K562 (cell line): ENCODE data around the gene AGFG2. TPM values are rescaled to one million over a fixed set of nuclear protein-coding genes. Genes with fewer than 3 reads are reported as not detected.

Experiments used
- ATAC-seq: fragments of 200-7000 bp; cut with Tn5 transposase; 3 replicates; pipeline ENCODE4 v1.9.1; 2020; ENCODE audit warnings: moderate library complexity
- BruUV-seq: library from RNA; stranded (reverse); fragments of 400-500 nt; replicated peaks from 2 replicates; lab custom pipeline; 2021; lab: Mats Ljungman, UMichigan
- CTCF ChIA-PET: fragments of 300-600 bp; formaldehyde crosslinking; extraction: SDS; loops from one replicate; lab custom pipeline; 2021; ENCODE audit warnings: low intra/inter-chr PET ratio; lab: Yijun Ruan, JAX
- POLR2A ChIA-PET: fragments of 300-600, 350-650 bp; sonication (Branson Sonifier 250); formaldehyde crosslinking; extraction: SDS; loops from one replicate; lab custom pipeline; 2021; ENCODE audit warnings: antibody characterized with exemption, inconsistent platforms; lab: Yijun Ruan, JAX
- DNase-seq, 4 experiments: peaks; one replicate each; pipeline versions ENCODE4 v3.0.0 to v3.0.0-alpha.2; 2011 to 2018; ENCODE audit warnings: low spot score in 3 of 4, mixed read lengths in 3 of 4; ENCODE audit errors: extremely low read depth in 1 of 4
- FAIRE-seq: peaks from 2 replicates; lab custom pipeline; 2011; peaks lifted over from hg19 to GRCh38; lab: Jason Lieb, UNC
- H2AFZ ChIP-seq: 2 replicates; pipeline ENCODE4 v1.6.0; 2011; ENCODE audit warnings: low read depth, low read length, control low read depth, inconsistent platforms
- H3K27ac ChIP-seq: fragments of 200-600 bp; 3 replicates; pipeline ENCODE4 v1.8.0; 2011; ENCODE audit warnings: low read depth, mild to moderate bottlenecking, control low read depth, inconsistent platforms, low read length, moderate library complexity, mixed read lengths; ENCODE audit errors: extremely low read depth
- H3K27me3 ChIP-seq, 2 experiments: fragments of 300-600 bp in 1 of 2; 2 replicates in 1 of 2; 3 replicates in 1 of 2; pipeline versions ENCODE4 v1.6.0 to v1.8.0; 2011; ENCODE audit warnings: inconsistent platforms in 2 of 2, low read length in 2 of 2, mild to moderate bottlenecking in 1 of 2, mixed read lengths in 1 of 2, moderate library complexity in 1 of 2; ENCODE audit not compliant: control insufficient read depth in 2 of 2, insufficient read depth in 2 of 2
- H3K36me3 ChIP-seq: fragments of 300-600 bp; 3 replicates; pipeline ENCODE4 v1.8.0; 2011; ENCODE audit warnings: mild to moderate bottlenecking, low read length, inconsistent platforms; ENCODE audit not compliant: control insufficient read depth, insufficient read depth
- H3K4me1 ChIP-seq, 2 experiments: fragments of 200-600 bp in 1 of 2; replicated peaks in 1 of 2; 2 replicates in 1 of 2; 3 replicates in 1 of 2; pipeline versions ENCODE4 v1.5.1 to v1.8.0; 2011; ENCODE audit warnings: inconsistent platforms in 2 of 2, low read length in 2 of 2, mild to moderate bottlenecking in 1 of 2, mixed read lengths in 1 of 2, moderate library complexity in 1 of 2; ENCODE audit not compliant: control insufficient read depth in 2 of 2, insufficient read depth in 2 of 2
- H3K4me2 ChIP-seq: 2 replicates; pipeline ENCODE4 v1.6.1; 2011; ENCODE audit warnings: low read length, control low read depth, inconsistent platforms, mixed read lengths; ENCODE audit not compliant: insufficient read depth
- H3K4me3 ChIP-seq: fragments of 200-600 bp; sonication (generic), shearing (Covaris generic); 2 replicates; pipeline ENCODE4 v1.5.1; 2016; ENCODE audit warnings: control low read depth, inconsistent platforms
- H3K79me2 ChIP-seq: fragments of 200-600 bp; 3 replicates; pipeline ENCODE4 v1.8.0; 2011; ENCODE audit warnings: low read length, inconsistent platforms; ENCODE audit not compliant: control insufficient read depth, insufficient read depth
- H3K9ac ChIP-seq, 2 experiments: 2 replicates each; pipeline versions ENCODE4 v1.6.0 to v1.6.1; 2011; ENCODE audit warnings: low read depth in 2 of 2, low read length in 2 of 2, control low read depth in 1 of 2, inconsistent platforms in 1 of 2, mild to moderate bottlenecking in 1 of 2, mixed read lengths in 1 of 2; ENCODE audit not compliant: insufficient read depth in 1 of 2
- H3K9me1 ChIP-seq: one replicate; pipeline ENCODE4 v1.6.0; 2011; ENCODE audit warnings: inconsistent platforms, mild to moderate bottlenecking, low read length, moderate library complexity; ENCODE audit not compliant: control insufficient read depth, insufficient read depth
- H3K9me3 ChIP-seq: replicated peaks from 2 replicates; pipeline ENCODE4 v1.5.1; 2011; ENCODE audit warnings: low read depth, low read length, inconsistent platforms; ENCODE audit not compliant: control insufficient read depth, insufficient read depth
- H4K20me1 ChIP-seq: replicated peaks from 2 replicates; pipeline ENCODE4 v1.6.1; 2011; ENCODE audit warnings: low read length, inconsistent platforms, mixed read lengths; ENCODE audit not compliant: control insufficient read depth, insufficient read depth
- FOXK2 ChIP-seq, 2 experiments: fragments of 450-650 bp; IDR thresholded peaks in 1 of 2; conservative IDR thresholded peaks in 1 of 2; 2 replicates each; pipeline ENCODE4 v1.6.1; 2016; ENCODE audit warnings: low read depth in 2 of 2, mild to moderate bottlenecking in 1 of 2
- GTF2A2 ChIP-seq: IDR thresholded peaks from 2 replicates; pipeline ENCODE4 v1.6.1; 2016; ENCODE audit warnings: mild to moderate bottlenecking, missing genetic modification characterization, missing compliant biosample characterization
- HMG20B ChIP-seq: fragments of 250-450 bp; sonication (Bioruptor Pico); IDR thresholded peaks from 2 replicates; pipeline ENCODE4 v1.5.0; 2021; ENCODE audit warnings: mild to moderate bottlenecking
- HNRNPUL1 ChIP-seq: fragments of 200-400 bp; formaldehyde crosslinking; IDR thresholded peaks from 2 replicates; pipeline ENCODE4 v1.6.1; 2017; ENCODE audit warnings: low read length
- MAZ ChIP-seq, 2 experiments: fragments of 450-650 bp in 1 of 2; sonication (generic) in 1 of 2; formaldehyde crosslinking; IDR thresholded peaks in 1 of 2; conservative IDR thresholded peaks in 1 of 2; 2 replicates each; pipeline versions ENCODE4 v1.4.0 to v1.5.0; 2020; ENCODE audit warnings: mild to moderate bottlenecking in 1 of 2, missing genetic modification reagents in 1 of 2
- MEIS2 ChIP-seq: fragments of 450-650 bp; IDR thresholded peaks from 2 replicates; pipeline ENCODE4 v1.6.1; 2014; ENCODE audit warnings: mild to moderate bottlenecking; ENCODE audit not compliant: partially characterized antibody
- MNT ChIP-seq, 2 experiments: fragments of 450-650 bp; conservative IDR thresholded peaks; 2 replicates each; pipeline ENCODE4 v1.6.1; 2017; ENCODE audit warnings: mild to moderate bottlenecking in 2 of 2, moderate library complexity in 2 of 2
- NRF1 ChIP-seq, 2 experiments: fragments of 450-650 bp; IDR thresholded peaks in 1 of 2; conservative IDR thresholded peaks in 1 of 2; 2 replicates each; pipeline ENCODE4 v1.6.1; 2014; ENCODE audit warnings: mild to moderate bottlenecking in 2 of 2
- RHOXF2B ChIP-seq: fragments of 250-450 bp; sonication (Bioruptor Pico); conservative IDR thresholded peaks from 2 replicates; pipeline ENCODE4 v1.5.1; 2021
- SAFB2 ChIP-seq: fragments of 200-400 bp; formaldehyde crosslinking; IDR thresholded peaks from 2 replicates; pipeline ENCODE4 v1.6.1; 2018; ENCODE audit warnings: borderline replicate concordance, low read length, low read depth, moderate library complexity; ENCODE audit not compliant: severe bottlenecking
- SMARCA4 ChIP-seq: fragments of 450-650 bp; IDR thresholded peaks from 2 replicates; pipeline ENCODE4 v1.6.1; 2016
- SNRNP70 ChIP-seq: fragments of 200-400 bp; formaldehyde crosslinking; optimal IDR thresholded peaks from 2 replicates; pipeline ENCODE3; 2017; ENCODE audit warnings: low read depth, low read length
- SP1 ChIP-seq: sonication (generic); formaldehyde crosslinking; IDR thresholded peaks from 2 replicates; pipeline ENCODE4 v1.8.1; 2022; ENCODE audit warnings: mild to moderate bottlenecking, missing genetic modification reagents
- TBP ChIP-seq: optimal IDR thresholded peaks from 2 replicates; pipeline ENCODE3; 2011; ENCODE audit warnings: low read depth, low read length, improper control_type of control experiment
- ZFX ChIP-seq: sonication (generic); formaldehyde crosslinking; IDR thresholded peaks from 2 replicates; pipeline ENCODE4 v1.8.0; 2022; ENCODE audit warnings: mild to moderate bottlenecking, missing genetic modification reagents, moderate library complexity
- ZNF24 ChIP-seq: fragments of 450-650 bp; IDR thresholded peaks from 2 replicates; pipeline ENCODE4 v1.6.1; 2016
- ZNF589 ChIP-seq: fragments of 200-800 bp; sonication (Bioruptor generic); IDR thresholded peaks from 2 replicates; pipeline ENCODE4 v1.6.1; 2016; ENCODE audit warnings: low read depth, missing genetic modification characterization, missing compliant biosample characterization
- ZNF766 ChIP-seq: fragments of 200-800 bp; sonication (Bioruptor generic); conservative IDR thresholded peaks from 2 replicates; pipeline ENCODE4 v1.6.1; 2016; ENCODE audit warnings: missing genetic modification characterization, missing compliant biosample characterization
- WGBS: fragments of 100-300 bp; shearing (Covaris generic); methylation state at CpG from one replicate; pipeline ENCODE4 v1.1.6; 2016; ENCODE audit warnings: low coverage, mixed read lengths; ENCODE audit not compliant: insufficient coverage; ENCODE audit errors: missing lambda C conversion rate; 5-methylcytosine and 5-hydroxymethylcytosine counted together
- in situ Hi-C: fragments of 300-500 bp; cut with MboI; formaldehyde crosslinking; loops from 4 replicates; pipeline ENCODE4 v1.15.0; 2018; ENCODE audit warnings: inconsistent platforms, mixed read lengths
- intact Hi-C: fragments of 100-400 bp; cut with micrococcal nuclease; formaldehyde crosslinking; loops from 2 replicates; pipeline ENCODE4 v1.14.2; 2022
- polyA plus RNA-seq, 8 experiments: library from polyadenylated mRNA; depleted of rRNA in 4 of 8; stranded (reverse) in 5 of 8; unstranded in 3 of 8; fragments of >200 nt; fragmentation: Nextera tagmentation in 2 of 8; fragmentation: Illumina TruSeq in 1 of 8; extraction: Ambion mirVana in 2 of 8; extraction: Trizol in 1 of 8; gene quantifications; 2 replicates each; pipeline versions ENCODE4 v1.2.1 to v1.2.3, GENCODE V29; 2011 to 2014; ENCODE audit warnings: inconsistent platforms in 1 of 8, missing spikeins in 1 of 8
- total RNA-seq, 7 experiments: library from RNA; depleted of rRNA in 6 of 7; stranded (reverse); fragments of >200 nt in 6 of 7; fragmentation: Illumina TruSeq in 2 of 7; extraction: Trizol in 2 of 7; gene quantifications; 2 replicates each; pipeline versions ENCODE4 v1.2.1 to v1.2.3, GENCODE V29; 2011 to 2021; ENCODE audit warnings: low replicate concordance in 1 of 7
- TF ChIP-seq, protein P1 (sequence below): fragments of 450-650 bp; IDR thresholded peaks from 2 replicates; pipeline ENCODE4 v1.6.1; 2016

AGFG2 gene
- total and polyA plus RNA-seq, 9 of the 15 experiments (the other 6 are each of a cell fraction or from before 2014, with no cell fraction given), result 0.31 to 23.1 (median 6.5) TPM

DNA sequence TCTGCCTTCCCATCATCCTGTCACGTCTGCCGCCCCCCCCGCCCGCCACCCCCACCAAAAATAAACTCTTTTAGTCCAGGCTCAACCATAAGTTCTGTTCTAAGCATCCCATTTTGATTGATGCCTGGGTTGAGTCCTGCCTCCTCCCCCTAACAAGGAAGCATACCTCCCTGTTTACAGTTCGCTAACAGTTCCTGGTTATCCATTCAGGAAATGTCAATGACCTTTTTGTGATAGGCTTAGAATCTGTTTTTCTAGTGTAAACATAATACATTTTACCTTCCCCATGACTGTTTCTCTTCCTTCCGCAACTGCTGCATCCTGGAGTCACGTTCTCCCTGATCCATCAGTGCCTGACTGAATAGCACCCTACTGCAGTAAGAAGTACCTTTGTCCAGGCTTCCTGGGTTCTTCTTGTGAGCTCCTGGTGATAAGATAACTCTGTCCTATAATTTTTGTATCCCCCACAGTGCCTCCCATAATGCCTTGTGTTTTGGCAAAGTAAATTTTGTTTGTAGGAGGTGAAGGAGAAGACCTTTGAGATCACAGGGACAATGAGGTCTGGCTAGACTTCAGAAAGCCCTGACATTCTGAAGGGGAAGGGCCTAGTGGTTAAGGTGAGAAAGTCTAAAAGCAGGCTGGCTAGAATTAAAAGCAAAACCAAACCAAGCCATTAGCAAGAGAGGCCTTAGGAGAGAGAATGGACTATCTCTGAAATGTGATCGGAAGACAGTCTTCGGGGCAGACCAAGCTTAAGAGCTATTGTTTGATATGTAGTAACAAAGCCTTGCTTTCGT lies 7.3 kb downstream of the AGFG2 start:
- Histone ChIP-seq H3K36me3 (peaks cover 29% of the 10 kb centered on the region), H2AFZ (peak overlapping the region; percentile 76), H3K9me3 (no peaks in the 10 kb centered on the region), H3K4me2 (peak overlapping the region; percentile 76), H3K4me3 (peak overlapping the region; percentile 14; the same call in 1 of the 2 replicates), H3K4me1 (peaks cover 33 to 64% of the 10 kb centered on the region in 2 experiments), H3K9me1 (no peaks in the 10 kb centered on the region), H4K20me1 (no peaks in the 10 kb centered on the region), H3K79me2 (peaks cover 65% of the 10 kb centered on the region), H3K9ac (peak overlapping the region in 1 of 2 experiments; percentile 68; a peak in 3 of 4 replicates), H3K27me3 (no peaks in the 10 kb centered on the region), H3K27ac (peak overlapping the region; percentile 78)
- DNase-seq (no peak), ATAC-seq (peak; percentile 20), FAIRE-seq (no peak)
- no TSS peak for BruUV-seq
- 41% methylated on average over 10 of the region's 10 CpGs for WGBS
- no peak for TF ChIP-seq HNRNPUL1
- TF ChIP-seq HMG20B (CRISPR knock-in tag), result no peak
- peak; percentile 1 for TF ChIP-seq MEIS2
- peak; percentile 14 for TF ChIP-seq TBP
- TF ChIP-seq, protein P1, sequence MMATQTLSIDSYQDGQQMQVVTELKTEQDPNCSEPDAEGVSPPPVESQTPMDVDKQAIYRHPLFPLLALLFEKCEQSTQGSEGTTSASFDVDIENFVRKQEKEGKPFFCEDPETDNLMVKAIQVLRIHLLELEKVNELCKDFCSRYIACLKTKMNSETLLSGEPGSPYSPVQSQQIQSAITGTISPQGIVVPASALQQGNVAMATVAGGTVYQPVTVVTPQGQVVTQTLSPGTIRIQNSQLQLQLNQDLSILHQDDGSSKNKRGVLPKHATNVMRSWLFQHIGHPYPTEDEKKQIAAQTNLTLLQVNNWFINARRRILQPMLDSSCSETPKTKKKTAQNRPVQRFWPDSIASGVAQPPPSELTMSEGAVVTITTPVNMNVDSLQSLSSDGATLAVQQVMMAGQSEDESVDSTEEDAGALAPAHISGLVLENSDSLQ, result peak; percentile 62
- no peak for TF ChIP-seq MAZ (CRISPR knock-in tag; conservative IDR thresholded peaks at IDR 0.05 in 1 of 2, IDR thresholded peaks at IDR 0.05 in 1 of 2)
- no peak for TF ChIP-seq RHOXF2B (CRISPR knock-in tag)
- peak; percentile 37; the same call in 1 of the 2 replicates for TF ChIP-seq ZFX (CRISPR knock-in tag)
- peak in 1 of 2 experiments; percentile 14; a peak in 1 of 4 replicates for TF ChIP-seq FOXK2 (conservative IDR thresholded peaks at IDR 0.05 in 1 of 2, IDR thresholded peaks at IDR 0.05 in 1 of 2; ENCODE audit: low read depth in 2 of 2)
- TF ChIP-seq SP1 (CRISPR knock-in tag), result peak; percentile 46; the same call in 1 of the 2 replicates
- no peak for TF ChIP-seq SNRNP70
- TF ChIP-seq GTF2A2 (tag), result no peak
- 0 out of 2 replicates have a peak, but pooled peaks have one; percentile 36 for TF ChIP-seq SMARCA4
- peak in 1 of 2 experiments; percentile 25; a peak in 1 of 4 replicates for TF ChIP-seq MNT (conservative IDR thresholded peaks at IDR 0.05)
- no peak for TF ChIP-seq NRF1 (conservative IDR thresholded peaks at IDR 0.05 in 1 of 2, IDR thresholded peaks at IDR 0.05 in 1 of 2)
- no peak for TF ChIP-seq SAFB2
- TF ChIP-seq ZNF766 (CRISPR knock-in tag), result 0 out of 2 replicates have a peak, but pooled peaks have one; percentile 13
- no peak for TF ChIP-seq ZNF24
- TF ChIP-seq ZNF589, result peak; percentile 7; the same call in 1 of the 2 replicates
- POLR2A ChIA-PET, result interaction anchor here (0.6 to 1.9 kb wide), 6 partner anchors 13 to 257 kb away, joined by 3 to 6 read pairs (median 4); partner anchors contain the start of gene FBXO24
- intact Hi-C loops, result no loop called here
- in situ Hi-C loops, result no loop called here
- CTCF ChIA-PET, result interaction anchor here (0.6 to 1.5 kb wide), 2 partner anchors 63 to 129 kb away, joined by 3 to 5 read pairs; no protein-coding TSS in a partner anchor
